Measurements from ENCODE around the gene KCNIP2. TPM values are rescaled to one million over a fixed set of nuclear protein-coding genes. Genes with fewer than 3 reads are reported as not detected.

KCNIP2 gene
- total and polyA plus RNA-seq, 4 donors: 11.0 to 58.5 (median 33.1) TPM

- WGBS (ENCODE audit: insufficient coverage): 1% methylated on average over 48 of the region's 56 CpGs
Observed at GRCh38 chr10:101830322-101831168, 13.1 kb downstream of the KCNIP2 start.

GRCh38 chr10:101829561-101830315, 13.9 kb downstream of the KCNIP2 start:
- DNase-seq (ENCODE audit: low read depth in 4 of 6, low spot score in 6 of 6): peak in 2 of 6 donors; percentile 82 to 87
- H3K27ac ChIP-seq (ENCODE audit: low read depth, low read length): peak overlapping the region; percentile 94
- H3K4me1 ChIP-seq (ENCODE audit: control insufficient read depth, insufficient read depth, low read length): peaks cover 38% of the 10 kb centered on the region
- 17% methylated on average over 12 of the region's 31 CpGs for WGBS (ENCODE audit: insufficient coverage)
- H3K4me3 ChIP-seq (ENCODE audit: low read depth, low read length): peak overlapping the region; percentile 56
- H3K9me3 ChIP-seq (ENCODE audit: control insufficient read depth, insufficient read depth, low read length): no peaks in the 10 kb centered on the region
- no peaks in the 10 kb centered on the region for H3K27me3 ChIP-seq (ENCODE audit: control insufficient read depth, insufficient read depth, low read length)
- H3K36me3 ChIP-seq (ENCODE audit: control insufficient read depth, insufficient read depth, low read length): peaks cover 41% of the 10 kb centered on the region

More at GRCh38 chr10:101830322-101831168, 13.1 kb downstream of the KCNIP2 start:
- Histone ChIP-seq H3K4me3 (ENCODE audit: low read depth, low read length) (peak overlapping the region; percentile 56), H3K27ac (ENCODE audit: low read depth, low read length) (peak overlapping the region; percentile 94), H3K9me3 (ENCODE audit: control insufficient read depth, insufficient read depth, low read length) (no peaks in the 10 kb centered on the region), H3K4me1 (ENCODE audit: control insufficient read depth, insufficient read depth, low read length) (peaks cover 43% of the 10 kb centered on the region), H3K36me3 (ENCODE audit: control insufficient read depth, insufficient read depth, low read length) (peaks cover 44% of the 10 kb centered on the region), H3K27me3 (ENCODE audit: control insufficient read depth, insufficient read depth, low read length) (no peaks in the 10 kb centered on the region)
- DNase-seq (ENCODE audit: low read depth in 4 of 6, low spot score in 6 of 6): peak in 3 of 6 donors; percentile 82 to 97 (median 96)

- 50% methylated on average over 22 of the region's 39 CpGs for WGBS (ENCODE audit: insufficient coverage)
- DNase-seq (ENCODE audit: low read depth in 4 of 6, low spot score in 6 of 6): no peak
- H3K36me3 ChIP-seq (ENCODE audit: control insufficient read depth, insufficient read depth, low read length): peaks cover 35% of the 10 kb centered on the region
- no peaks in the 10 kb centered on the region for H3K9me3 ChIP-seq (ENCODE audit: control insufficient read depth, insufficient read depth, low read length)
- H3K27me3 ChIP-seq (ENCODE audit: control insufficient read depth, insufficient read depth, low read length): no peaks in the 10 kb centered on the region
- H3K27ac ChIP-seq (ENCODE audit: low read depth, low read length): no peak overlapping the region
- H3K4me3 ChIP-seq (ENCODE audit: low read depth, low read length): no peak overlapping the region
- peaks cover 32% of the 10 kb centered on the region for H3K4me1 ChIP-seq (ENCODE audit: control insufficient read depth, insufficient read depth, low read length)
Observed at GRCh38 chr10:101828766-101829551, 14.6 kb downstream of the KCNIP2 start.

- Histone ChIP-seq H3K36me3 (ENCODE audit: control insufficient read depth, insufficient read depth, low read length) (peaks cover 35% of the 10 kb centered on the region), H3K4me3 (ENCODE audit: low read depth, low read length) (no peak overlapping the region), H3K27me3 (ENCODE audit: control insufficient read depth, insufficient read depth, low read length) (no peaks in the 10 kb centered on the region), H3K9me3 (ENCODE audit: control insufficient read depth, insufficient read depth, low read length) (no peaks in the 10 kb centered on the region), H3K27ac (ENCODE audit: low read depth, low read length) (no peak overlapping the region), H3K4me1 (ENCODE audit: control insufficient read depth, insufficient read depth, low read length) (peaks cover 31% of the 10 kb centered on the region)
- WGBS (ENCODE audit: insufficient coverage): 98% methylated on average over 7 of the region's 10 CpGs
- no peak for DNase-seq (ENCODE audit: low read depth in 4 of 6, low spot score in 6 of 6)
Observed at GRCh38 chr10:101827919-101828600, 15.5 kb downstream of the KCNIP2 start.

- H3K4me1 ChIP-seq (ENCODE audit: control insufficient read depth, insufficient read depth, low read length): peaks cover 27% of the 10 kb centered on the region
- H3K9me3 ChIP-seq (ENCODE audit: control insufficient read depth, insufficient read depth, low read length): no peaks in the 10 kb centered on the region
- H3K36me3 ChIP-seq (ENCODE audit: control insufficient read depth, insufficient read depth, low read length): peaks cover 35% of the 10 kb centered on the region
- no peak overlapping the region for H3K27ac ChIP-seq (ENCODE audit: low read depth, low read length)
- DNase-seq (ENCODE audit: low read depth in 4 of 6, low spot score in 6 of 6): no peak
- no peaks in the 10 kb centered on the region for H3K27me3 ChIP-seq (ENCODE audit: control insufficient read depth, insufficient read depth, low read length)
- no peak overlapping the region for H3K4me3 ChIP-seq (ENCODE audit: low read depth, low read length)
- 100% methylated on average over 3 of the region's 5 CpGs for WGBS (ENCODE audit: insufficient coverage)
Observed at GRCh38 chr10:101826852-101827434, 16.7 kb downstream of the KCNIP2 start.

GRCh38 chr10:101824736-101825135, 18.9 kb downstream of the KCNIP2 start:
- Histone ChIP-seq H3K9me3 (ENCODE audit: control insufficient read depth, insufficient read depth, low read length) (no peaks in the 10 kb centered on the region), H3K4me3 (ENCODE audit: low read depth, low read length) (no peak overlapping the region), H3K27me3 (ENCODE audit: control insufficient read depth, insufficient read depth, low read length) (no peaks in the 10 kb centered on the region), H3K36me3 (ENCODE audit: control insufficient read depth, insufficient read depth, low read length) (peaks cover 35% of the 10 kb centered on the region), H3K4me1 (ENCODE audit: control insufficient read depth, insufficient read depth, low read length) (peaks cover 14% of the 10 kb centered on the region), H3K27ac (ENCODE audit: low read depth, low read length) (no peak overlapping the region)
- no peak for DNase-seq (ENCODE audit: low read depth in 4 of 6, low spot score in 6 of 6)
- no CpG with 5 or more reads among the region's 2 CpGs for WGBS (ENCODE audit: insufficient coverage)

- no peak for DNase-seq (ENCODE audit: low read depth in 4 of 6, low spot score in 6 of 6)
- Histone ChIP-seq H3K4me1 (ENCODE audit: control insufficient read depth, insufficient read depth, low read length) (peaks cover 26% of the 10 kb centered on the region), H3K4me3 (ENCODE audit: low read depth, low read length) (peak overlapping the region; percentile 93), H3K36me3 (ENCODE audit: control insufficient read depth, insufficient read depth, low read length) (peaks cover 2% of the 10 kb centered on the region), H3K27ac (ENCODE audit: low read depth, low read length) (peak overlapping the region; percentile 94), H3K27me3 (ENCODE audit: control insufficient read depth, insufficient read depth, low read length) (no peaks in the 10 kb centered on the region), H3K9me3 (ENCODE audit: control insufficient read depth, insufficient read depth, low read length) (no peaks in the 10 kb centered on the region)
- 3% methylated on average over 9 of the region's 14 CpGs for WGBS (ENCODE audit: insufficient coverage)
Observed at GRCh38 chr10:101818872-101819633, 24.5 kb downstream of the KCNIP2 start.

- 0% methylated on average over 40 of the region's 47 CpGs for WGBS (ENCODE audit: insufficient coverage)
- Histone ChIP-seq H3K4me1 (ENCODE audit: control insufficient read depth, insufficient read depth, low read length) (peaks cover 29% of the 10 kb centered on the region), H3K36me3 (ENCODE audit: control insufficient read depth, insufficient read depth, low read length) (peaks cover under 1% of the 10 kb centered on the region), H3K4me3 (ENCODE audit: low read depth, low read length) (peak within 1 kb of the TSS; percentile 93), H3K9me3 (ENCODE audit: control insufficient read depth, insufficient read depth, low read length) (no peaks in the 10 kb centered on the region), H3K27me3 (ENCODE audit: control insufficient read depth, insufficient read depth, low read length) (no peaks in the 10 kb centered on the region), H3K27ac (ENCODE audit: low read depth, low read length) (peak within 1 kb of the TSS; percentile 94)
- peak; percentile 95 to 100 (median 97) for DNase-seq (ENCODE audit: low read depth in 4 of 6, low spot score in 6 of 6)
Observed at GRCh38 chr10:101818119-101818871, 25.3 kb downstream of the KCNIP2 start, which contains the start of gene OGA. TSS of gene OGA (minus strand) at chr10:101818444. CDS start at chr10:101818022, 422 bp downstream.

Measured in spinal cord (tissue), 10 donors.